Fibroblast of lung (primary cell): ENCODE data around the gene LSAMP. TPM values are rescaled to one million over a fixed set of nuclear protein-coding genes. Genes with fewer than 3 reads are reported as not detected.
A peak's percentile ranks its signal among the peaks of the same experiment; 100 is the strongest.

ENCODE experiments used
- DNase-seq, 2 donors: peaks; one replicate each; pipeline versions ENCODE4 v3.0.0 to v3.0.0-alpha.2; 2010; ENCODE audit warnings: low read depth in 2 of 2
- H2AFZ ChIP-seq: 2 replicates; pipeline ENCODE4 v1.5.1; 2012; ENCODE audit warnings: low read length, control low read depth, inconsistent platforms
- H3K27ac ChIP-seq: 2 replicates; pipeline ENCODE4 v1.5.1; 2011; ENCODE audit warnings: low read length, control low read depth; ENCODE audit not compliant: insufficient read depth
- H3K27me3 ChIP-seq: 2 replicates; pipeline ENCODE4 v1.5.1; 2011; ENCODE audit warnings: mild to moderate bottlenecking, low read length; ENCODE audit not compliant: control insufficient read depth, insufficient read depth
- H3K36me3 ChIP-seq: 2 replicates; pipeline ENCODE4 v1.5.1; 2011; ENCODE audit warnings: low read length; ENCODE audit not compliant: control insufficient read depth, insufficient read depth
- H3K4me1 ChIP-seq: 2 replicates; pipeline ENCODE4 v1.5.1; 2011; ENCODE audit warnings: low read length; ENCODE audit not compliant: control insufficient read depth, insufficient read depth; ENCODE audit errors: extremely low read depth
- H3K4me2 ChIP-seq: 2 replicates; pipeline ENCODE4 v1.5.1; 2011; ENCODE audit warnings: low read length, control low read depth; ENCODE audit not compliant: insufficient read depth; ENCODE audit errors: extremely low read depth
- H3K4me3 ChIP-seq, 4 experiments: fragments of 200-600 bp in 1 of 4; sonication (generic) in 1 of 4; replicated peaks in 1 of 4; 2 replicates each; pipeline ENCODE4 v1.5.1; 2011 to 2016; ENCODE audit warnings: low read length in 4 of 4, low read depth in 3 of 4, mild to moderate bottlenecking in 3 of 4, control low read depth in 2 of 4, inconsistent platforms in 1 of 4, mixed read lengths in 1 of 4; ENCODE audit not compliant: insufficient read depth in 1 of 4; ENCODE audit errors: control extremely low read depth in 1 of 4
- H3K79me2 ChIP-seq: 2 replicates; pipeline ENCODE4 v1.5.1; 2012; ENCODE audit warnings: mild to moderate bottlenecking, low read length, inconsistent platforms; ENCODE audit not compliant: control insufficient read depth, insufficient read depth
- H3K9ac ChIP-seq: 2 replicates; pipeline ENCODE4 v1.5.1; 2011; ENCODE audit warnings: mild to moderate bottlenecking, low read length, control low read depth; ENCODE audit not compliant: insufficient read depth
- H3K9me3 ChIP-seq: 2 replicates; pipeline ENCODE4 v1.5.1; 2012; ENCODE audit warnings: low read depth, low read length; ENCODE audit not compliant: control insufficient read depth, insufficient read depth
- H4K20me1 ChIP-seq: 2 replicates; pipeline ENCODE4 v1.5.1; 2011; ENCODE audit warnings: low read length; ENCODE audit not compliant: control insufficient read depth, insufficient read depth; ENCODE audit errors: extremely low read depth
- CTCF ChIP-seq, 2 donors: IDR thresholded peaks in 1 of 2; conservative IDR thresholded peaks in 1 of 2; 1 replicate in 1 of 2; 2 replicates in 1 of 2; pipeline ENCODE4 v1.5.1; 2011 to 2012; ENCODE audit warnings: low read length in 2 of 2, control low read depth in 1 of 2, inconsistent platforms in 1 of 2, low read depth in 1 of 2, mild to moderate bottlenecking in 1 of 2
- EZH2 ChIP-seq: IDR thresholded peaks from 2 replicates; pipeline ENCODE4 v1.5.1; 2012; ENCODE audit warnings: low read length, control low read depth, mild to moderate bottlenecking; ENCODE audit errors: missing control alignments
- polyA plus RNA-seq, 2 donors: library from polyadenylated mRNA; depleted of rRNA in 1 of 2; stranded (reverse) in 1 of 2; unstranded in 1 of 2; fragments of >200 nt; gene quantifications; 2 replicates each; pipeline ENCODE4 v1.2.1, GENCODE V29; 2011 to 2012; ENCODE audit warnings: missing spikeins in 1 of 2
- total RNA-seq: library from RNA; depleted of rRNA; stranded (reverse); fragments of >200 nt; gene quantifications from 2 replicates; pipeline ENCODE4 v1.2.1, GENCODE V29; 2014

LSAMP gene
- total and polyA plus RNA-seq, 2 donors (not counting 1 experiment from before 2014, with no cell fraction given): 4.8 to 5.9 TPM

DNA sequence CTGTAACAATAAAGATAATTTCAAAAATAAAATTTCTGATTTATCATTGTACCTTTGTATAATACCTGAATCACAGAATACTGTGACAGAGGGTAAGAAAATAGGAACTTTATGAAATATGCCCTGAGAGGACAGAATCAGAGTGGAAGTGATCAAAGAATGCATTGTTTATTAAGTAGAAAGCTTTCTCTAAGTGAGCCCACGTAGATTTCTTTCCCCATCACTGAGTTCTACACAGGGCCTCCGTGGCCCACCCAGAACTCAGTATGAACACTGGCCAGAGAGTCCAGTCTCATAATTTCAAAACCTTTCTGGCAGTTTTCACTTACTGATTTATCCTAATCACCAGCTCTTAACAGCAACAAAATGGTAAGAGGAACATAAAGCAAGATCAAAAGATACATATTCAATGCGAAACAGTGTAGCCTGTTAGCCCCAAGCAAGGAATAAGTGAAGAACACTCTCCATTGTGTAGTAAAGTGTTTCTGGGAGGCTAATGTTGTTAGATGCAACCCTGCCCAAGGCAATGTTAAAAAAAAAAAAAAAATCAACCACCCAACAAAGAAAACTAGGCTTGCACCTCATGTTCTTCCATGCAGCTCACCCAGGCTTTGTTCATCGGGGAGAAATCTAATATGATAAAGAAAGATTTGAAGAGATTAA is 341.3 kb downstream of the LSAMP start:
- Histone ChIP-seq H3K9ac (no peak overlapping the region), H4K20me1 (no peaks in the 10 kb centered on the region), H3K9me3 (no peaks in the 10 kb centered on the region), H3K36me3 (no peaks in the 10 kb centered on the region), H3K4me3 (no peak overlapping the region), H2AFZ (no peak overlapping the region), H3K27me3 (no peaks in the 10 kb centered on the region), H3K4me2 (no peak overlapping the region), H3K4me1 (no peaks in the 10 kb centered on the region), H3K27ac (no peak overlapping the region), H3K79me2 (no peaks in the 10 kb centered on the region)
- no peak for DNase-seq
- TF ChIP-seq EZH2 (no peak), CTCF (conservative IDR thresholded peaks at IDR 0.05 in 1 of 2, IDR thresholded peaks at IDR 0.05 in 1 of 2; ENCODE audit: low read depth in 1 of 2, low read length in 2 of 2) (no peak)

DNA sequence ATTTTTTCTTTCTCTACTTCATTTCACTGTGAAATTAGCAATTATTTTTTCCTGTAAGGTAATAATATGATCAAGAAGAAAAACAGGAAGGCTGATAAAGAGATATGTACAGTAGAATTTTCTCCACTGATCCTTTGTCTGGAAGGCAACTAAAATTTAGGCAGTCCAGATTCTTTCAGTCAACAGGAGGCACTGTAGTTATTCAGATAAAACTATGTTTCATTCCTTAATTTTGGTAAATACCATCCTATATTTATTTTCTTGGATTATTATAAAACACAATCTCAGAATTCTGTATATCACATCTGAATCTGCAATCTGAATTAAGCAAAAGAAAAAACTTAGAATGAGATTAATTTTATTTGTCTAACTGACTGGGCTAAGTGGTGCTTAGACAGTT is 343.2 kb downstream of the LSAMP start:
- Histone ChIP-seq H3K4me1 (no peaks in the 10 kb centered on the region), H3K27me3 (no peaks in the 10 kb centered on the region), H4K20me1 (no peaks in the 10 kb centered on the region), H3K36me3 (no peaks in the 10 kb centered on the region), H3K9me3 (no peaks in the 10 kb centered on the region), H3K79me2 (no peaks in the 10 kb centered on the region), H2AFZ (no peak overlapping the region), H3K4me2 (no peak overlapping the region), H3K9ac (no peak overlapping the region), H3K27ac (no peak overlapping the region), H3K4me3 (no peak overlapping the region)
- DNase-seq: peak in 1 of 2 donors; percentile 35
- no peak for TF ChIP-seq EZH2
- TF ChIP-seq CTCF (conservative IDR thresholded peaks at IDR 0.05 in 1 of 2, IDR thresholded peaks at IDR 0.05 in 1 of 2; ENCODE audit: low read depth in 1 of 2, low read length in 2 of 2): peak in 1 of 2 donors; percentile 37

DNA sequence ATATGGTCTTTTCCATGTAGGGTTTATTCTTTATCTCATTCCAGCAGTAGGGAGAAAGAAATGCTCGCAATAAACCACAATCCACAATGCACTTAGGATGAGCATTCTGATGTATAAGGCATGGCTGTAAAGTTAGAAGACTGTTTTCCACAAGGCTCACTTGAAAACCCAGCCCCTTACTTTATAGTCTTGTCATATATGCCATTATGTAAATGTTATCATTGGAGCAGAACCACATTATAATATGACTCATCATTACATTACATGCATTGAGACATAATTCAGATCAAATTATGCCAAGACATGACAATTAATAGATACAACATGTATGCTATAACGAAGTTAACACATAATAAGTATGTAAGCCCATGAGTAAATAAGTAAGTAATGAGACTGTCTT is 348.1 kb downstream of the LSAMP start:
- H3K27me3 ChIP-seq: no peaks in the 10 kb centered on the region

More for the DNA sequence above, 348.1 kb downstream of the LSAMP start:
- no peaks in the 10 kb centered on the region for H4K20me1 ChIP-seq
- peak in 1 of 2 donors; percentile 32 for DNase-seq
- H3K9ac ChIP-seq: no peak overlapping the region
- no peaks in the 10 kb centered on the region for H3K79me2 ChIP-seq
- H3K4me3 ChIP-seq: no peak overlapping the region
- H3K36me3 ChIP-seq: no peaks in the 10 kb centered on the region
- H3K4me1 ChIP-seq: no peaks in the 10 kb centered on the region
- no peak overlapping the region for H3K4me2 ChIP-seq
- no peak for TF ChIP-seq CTCF (conservative IDR thresholded peaks at IDR 0.05 in 1 of 2, IDR thresholded peaks at IDR 0.05 in 1 of 2; ENCODE audit: low read depth in 1 of 2, low read length in 2 of 2)
- no peak for TF ChIP-seq EZH2
- no peak overlapping the region for H3K27ac ChIP-seq
- H3K9me3 ChIP-seq: no peaks in the 10 kb centered on the region
- H2AFZ ChIP-seq: no peak overlapping the region
